Measurements from ENCODE around the gene IFT25. TPM values are rescaled to one million over a fixed set of nuclear protein-coding genes. Genes with fewer than 3 reads are reported as not detected.

IFT25 gene
- total and polyA plus RNA-seq, 2 donors (not counting 3 experiments of a cell fraction or from before 2014, with no cell fraction given), result 13.0 to 34.0 TPM

- no peaks in the 10 kb centered on the region for H4K20me1 ChIP-seq (replicated peaks; ENCODE audit: control insufficient read depth, extremely low read depth, insufficient read depth, low read length)
- H2AFZ ChIP-seq (ENCODE audit: low read depth, low read length), result no peak overlapping the region
- H3K4me1 ChIP-seq (ENCODE audit: control insufficient read depth, extremely low read depth, insufficient read depth, low read length), result no peaks in the 10 kb centered on the region
- POLR2A ChIA-PET, result no interaction called here
- FAIRE-seq, result no peak
- BruUV-seq (replicated peaks), result no TSS peak
- no peak for DNase-seq (ENCODE audit: low read depth, low spot score)
- CTCF ChIA-PET, result no interaction called here
- no peaks in the 10 kb centered on the region for H3K9me1 ChIP-seq (replicated peaks; ENCODE audit: control insufficient read depth, extremely low read depth, insufficient read depth, low read length)
- H3K4me3 ChIP-seq (replicated peaks in 1 of 3; ENCODE audit: insufficient read depth in 1 of 3, low read depth in 1 of 3, low read length in 3 of 3), result no peak overlapping the region
- no peak overlapping the region for H3K9ac ChIP-seq (replicated peaks; ENCODE audit: extremely low read depth, insufficient read depth, low read length)
- H3K36me3 ChIP-seq (ENCODE audit: control insufficient read depth in 2 of 2, extremely low read depth in 1 of 2, insufficient read depth in 2 of 2, low read length in 2 of 2), result no peaks in the 10 kb centered on the region
- TF ChIP-seq FOS (IDR thresholded peaks at IDR 0.05; ENCODE audit: borderline replicate concordance, insufficient read depth, low read length), result no peak
- no peak for TF ChIP-seq MYC (IDR thresholded peaks at IDR 0.05; ENCODE audit: low read depth, low read length)
- no peak for TF ChIP-seq EZH2 (IDR thresholded peaks at IDR 0.05; ENCODE audit: borderline replicate concordance, low read depth, low read length, severe bottlenecking)
- TF ChIP-seq, protein P1, sequence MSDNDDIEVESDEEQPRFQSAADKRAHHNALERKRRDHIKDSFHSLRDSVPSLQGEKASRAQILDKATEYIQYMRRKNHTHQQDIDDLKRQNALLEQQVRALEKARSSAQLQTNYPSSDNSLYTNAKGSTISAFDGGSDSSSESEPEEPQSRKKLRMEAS (IDR thresholded peaks at IDR 0.05; ENCODE audit: insufficient read depth, insufficient read length), result no peak
- TF ChIP-seq JUN (IDR thresholded peaks at IDR 0.05; ENCODE audit: borderline replicate concordance, insufficient read depth, insufficient read length, low read depth), result no peak
- TF ChIP-seq POLR2A (IDR thresholded peaks at IDR 0.05; ENCODE audit: low read depth, low read length), result no peak
- no peak for TF ChIP-seq POLR2AphosphoS5 (IDR thresholded peaks at IDR 0.05; ENCODE audit: insufficient read depth, low read depth, low read length)
- TF ChIP-seq, protein P2, sequence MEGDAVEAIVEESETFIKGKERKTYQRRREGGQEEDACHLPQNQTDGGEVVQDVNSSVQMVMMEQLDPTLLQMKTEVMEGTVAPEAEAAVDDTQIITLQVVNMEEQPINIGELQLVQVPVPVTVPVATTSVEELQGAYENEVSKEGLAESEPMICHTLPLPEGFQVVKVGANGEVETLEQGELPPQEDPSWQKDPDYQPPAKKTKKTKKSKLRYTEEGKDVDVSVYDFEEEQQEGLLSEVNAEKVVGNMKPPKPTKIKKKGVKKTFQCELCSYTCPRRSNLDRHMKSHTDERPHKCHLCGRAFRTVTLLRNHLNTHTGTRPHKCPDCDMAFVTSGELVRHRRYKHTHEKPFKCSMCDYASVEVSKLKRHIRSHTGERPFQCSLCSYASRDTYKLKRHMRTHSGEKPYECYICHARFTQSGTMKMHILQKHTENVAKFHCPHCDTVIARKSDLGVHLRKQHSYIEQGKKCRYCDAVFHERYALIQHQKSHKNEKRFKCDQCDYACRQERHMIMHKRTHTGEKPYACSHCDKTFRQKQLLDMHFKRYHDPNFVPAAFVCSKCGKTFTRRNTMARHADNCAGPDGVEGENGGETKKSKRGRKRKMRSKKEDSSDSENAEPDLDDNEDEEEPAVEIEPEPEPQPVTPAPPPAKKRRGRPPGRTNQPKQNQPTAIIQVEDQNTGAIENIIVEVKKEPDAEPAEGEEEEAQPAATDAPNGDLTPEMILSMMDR (IDR thresholded peaks at IDR 0.05; ENCODE audit: extremely low read depth in 1 of 2, insufficient read depth in 1 of 2, low read depth in 1 of 2, low read length in 2 of 2), result no peak
- TF ChIP-seq GATA2 (IDR thresholded peaks at IDR 0.05; ENCODE audit: insufficient read depth, insufficient read length, low read depth, low read length), result no peak
- no peaks in the 10 kb centered on the region for H3K27me3 ChIP-seq (ENCODE audit: control insufficient read depth in 2 of 2, insufficient read depth in 2 of 2, low read length in 2 of 2)
- intact Hi-C loops (cut with micrococcal nuclease), result no loop called here
- dilution Hi-C loops (cut with MboI; ENCODE audit: extremely low pct_ligation_motif_present, low sequenced_read_pairs), result no loop called here
- peaks cover 4% of the 10 kb centered on the region for H3K79me2 ChIP-seq (ENCODE audit: control insufficient read depth, insufficient read depth, low read length)
- H3K27ac ChIP-seq (ENCODE audit: insufficient read depth, low read depth, low read length), result no peak overlapping the region
- H3K9me3 ChIP-seq (replicated peaks; ENCODE audit: control insufficient read depth, insufficient read depth, low read length), result no peaks in the 10 kb centered on the region
- H3K4me2 ChIP-seq (ENCODE audit: insufficient read depth, low read length), result no peak overlapping the region
These were observed 7.2 kb downstream of the IFT25 start for GRCh38 chr1:53938136-53938830.

All from endothelial cell of umbilical vein (primary cell).